Measurements from ENCODE around the gene TRDN.

DNA sequence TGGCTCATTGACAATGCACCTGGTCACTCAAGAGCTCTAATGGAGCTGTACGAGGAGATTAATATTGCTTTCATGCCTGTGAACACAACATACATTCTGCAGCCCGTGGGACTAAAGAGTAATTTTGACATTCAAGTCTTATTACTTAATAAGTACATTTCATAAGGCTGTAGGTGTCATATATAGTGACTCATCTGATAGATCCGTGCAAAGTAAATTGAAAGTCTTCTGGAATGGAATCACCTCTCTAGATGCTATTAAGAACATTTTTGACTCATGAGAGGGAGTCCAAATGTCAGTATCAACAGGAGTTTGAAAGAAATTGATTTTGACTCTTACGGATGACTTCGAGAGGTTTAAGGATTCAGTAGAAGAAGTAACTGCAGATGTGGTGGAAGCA, 372.8 kb downstream of the TRDN start:
- TF ChIP-seq EZH2 (IDR thresholded peaks at IDR 0.05; ENCODE audit: low read length, missing control alignments) = no peak
- TF ChIP-seq, protein P1, sequence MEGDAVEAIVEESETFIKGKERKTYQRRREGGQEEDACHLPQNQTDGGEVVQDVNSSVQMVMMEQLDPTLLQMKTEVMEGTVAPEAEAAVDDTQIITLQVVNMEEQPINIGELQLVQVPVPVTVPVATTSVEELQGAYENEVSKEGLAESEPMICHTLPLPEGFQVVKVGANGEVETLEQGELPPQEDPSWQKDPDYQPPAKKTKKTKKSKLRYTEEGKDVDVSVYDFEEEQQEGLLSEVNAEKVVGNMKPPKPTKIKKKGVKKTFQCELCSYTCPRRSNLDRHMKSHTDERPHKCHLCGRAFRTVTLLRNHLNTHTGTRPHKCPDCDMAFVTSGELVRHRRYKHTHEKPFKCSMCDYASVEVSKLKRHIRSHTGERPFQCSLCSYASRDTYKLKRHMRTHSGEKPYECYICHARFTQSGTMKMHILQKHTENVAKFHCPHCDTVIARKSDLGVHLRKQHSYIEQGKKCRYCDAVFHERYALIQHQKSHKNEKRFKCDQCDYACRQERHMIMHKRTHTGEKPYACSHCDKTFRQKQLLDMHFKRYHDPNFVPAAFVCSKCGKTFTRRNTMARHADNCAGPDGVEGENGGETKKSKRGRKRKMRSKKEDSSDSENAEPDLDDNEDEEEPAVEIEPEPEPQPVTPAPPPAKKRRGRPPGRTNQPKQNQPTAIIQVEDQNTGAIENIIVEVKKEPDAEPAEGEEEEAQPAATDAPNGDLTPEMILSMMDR (conservative IDR thresholded peaks at IDR 0.05 in 1 of 2, IDR thresholded peaks at IDR 0.05 in 1 of 2; ENCODE audit: low read depth in 1 of 2, low read length in 2 of 2) = no peak
